Measurements from ENCODE around the gene OTOG.

DNA sequence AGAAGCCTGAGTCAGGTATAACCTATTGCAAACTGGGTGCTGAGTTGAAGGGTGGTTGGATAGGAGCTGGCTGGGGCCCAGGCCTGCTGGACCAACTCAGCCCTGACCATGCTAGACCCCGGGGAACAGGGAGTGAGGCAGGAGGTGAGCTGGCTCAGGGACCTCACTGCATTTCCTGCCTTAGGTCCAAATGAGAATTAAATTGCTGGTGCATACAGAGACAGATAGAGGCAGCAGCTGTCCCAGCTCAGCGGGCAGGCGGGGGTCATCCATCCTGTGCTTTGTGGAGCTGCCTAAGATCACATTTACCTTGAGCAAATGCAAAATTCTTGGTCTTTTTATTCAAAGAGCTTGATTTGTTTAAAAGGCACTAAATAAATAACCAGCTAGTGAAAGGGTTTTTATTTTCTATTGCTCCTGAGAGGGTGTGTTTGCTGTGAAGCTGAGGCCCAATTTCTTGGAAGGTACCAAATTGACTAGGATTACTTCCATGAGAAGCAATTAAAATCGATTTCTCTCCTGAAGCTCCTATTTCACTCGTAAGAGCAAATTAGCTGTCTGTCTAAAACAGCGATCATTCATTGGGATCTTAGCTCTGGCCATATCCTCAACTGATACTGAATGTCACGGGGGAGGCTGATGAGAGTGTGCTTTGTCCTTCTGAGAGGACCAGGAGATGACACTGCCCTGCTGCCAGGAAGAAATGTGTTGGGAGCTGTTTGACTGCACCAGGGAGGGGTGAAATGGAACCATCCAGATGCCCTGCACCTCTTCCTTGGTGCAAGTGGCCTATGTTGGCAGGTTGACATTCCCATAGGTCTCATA is 27.8 kb upstream of the OTOG start:
- TF ChIP-seq, protein P1, sequence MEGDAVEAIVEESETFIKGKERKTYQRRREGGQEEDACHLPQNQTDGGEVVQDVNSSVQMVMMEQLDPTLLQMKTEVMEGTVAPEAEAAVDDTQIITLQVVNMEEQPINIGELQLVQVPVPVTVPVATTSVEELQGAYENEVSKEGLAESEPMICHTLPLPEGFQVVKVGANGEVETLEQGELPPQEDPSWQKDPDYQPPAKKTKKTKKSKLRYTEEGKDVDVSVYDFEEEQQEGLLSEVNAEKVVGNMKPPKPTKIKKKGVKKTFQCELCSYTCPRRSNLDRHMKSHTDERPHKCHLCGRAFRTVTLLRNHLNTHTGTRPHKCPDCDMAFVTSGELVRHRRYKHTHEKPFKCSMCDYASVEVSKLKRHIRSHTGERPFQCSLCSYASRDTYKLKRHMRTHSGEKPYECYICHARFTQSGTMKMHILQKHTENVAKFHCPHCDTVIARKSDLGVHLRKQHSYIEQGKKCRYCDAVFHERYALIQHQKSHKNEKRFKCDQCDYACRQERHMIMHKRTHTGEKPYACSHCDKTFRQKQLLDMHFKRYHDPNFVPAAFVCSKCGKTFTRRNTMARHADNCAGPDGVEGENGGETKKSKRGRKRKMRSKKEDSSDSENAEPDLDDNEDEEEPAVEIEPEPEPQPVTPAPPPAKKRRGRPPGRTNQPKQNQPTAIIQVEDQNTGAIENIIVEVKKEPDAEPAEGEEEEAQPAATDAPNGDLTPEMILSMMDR (IDR thresholded peaks at IDR 0.05), result no peak
- no peak for TF ChIP-seq ZFX (IDR thresholded peaks at IDR 0.05; ENCODE audit: borderline replicate concordance)

Data from 22Rv1 (cell line).